ENCODE data around the gene CLDN16.

CLDN16 gene

GRCh38 chr3:190380184-190380583 is 7.8 kb upstream of the CLDN16 start:
- TF ChIP-seq MAX (IDR thresholded peaks at IDR 0.05; ENCODE audit: low read depth, low read length) (no peak), MYC (IDR thresholded peaks at IDR 0.05; ENCODE audit: low read depth, low read length) (no peak), CTCF (IDR thresholded peaks at IDR 0.05; ENCODE audit: low read depth, low read length) (no peak), POLR2A (IDR thresholded peaks at IDR 0.05; ENCODE audit: extremely low read depth, insufficient read length) (no peak)
- H3K4me3 ChIP-seq (ENCODE audit: low read depth, low read length), result no peak overlapping the region
- DNase-seq (ENCODE audit: low read depth), result no peak

- H3K4me3 ChIP-seq (ENCODE audit: low read depth, low read length), result no peak overlapping the region
- TF ChIP-seq POLR2A (IDR thresholded peaks at IDR 0.05; ENCODE audit: extremely low read depth, insufficient read length), result no peak
- TF ChIP-seq MYC (IDR thresholded peaks at IDR 0.05; ENCODE audit: low read depth, low read length), result no peak
- no peak for TF ChIP-seq CTCF (IDR thresholded peaks at IDR 0.05; ENCODE audit: low read depth, low read length)
- no peak for TF ChIP-seq MAX (IDR thresholded peaks at IDR 0.05; ENCODE audit: low read depth, low read length)
- DNase-seq (ENCODE audit: low read depth), result no peak
Measured at GRCh38 chr3:190381441-190381840, 6.5 kb upstream of the CLDN16 start.

- no peak for TF ChIP-seq MYC (IDR thresholded peaks at IDR 0.05; ENCODE audit: low read depth, low read length)
- TF ChIP-seq POLR2A (IDR thresholded peaks at IDR 0.05; ENCODE audit: extremely low read depth, insufficient read length), result no peak
- TF ChIP-seq MAX (IDR thresholded peaks at IDR 0.05; ENCODE audit: low read depth, low read length), result no peak
- no peak for TF ChIP-seq CTCF (IDR thresholded peaks at IDR 0.05; ENCODE audit: low read depth, low read length)
- DNase-seq (ENCODE audit: low read depth), result no peak
- H3K4me3 ChIP-seq (ENCODE audit: low read depth, low read length), result no peak overlapping the region
Measured at GRCh38 chr3:190382082-190382481, 5.9 kb upstream of the CLDN16 start.

GRCh38 chr3:190384309-190384756 is 3.6 kb upstream of the CLDN16 start:
- peak; percentile 41 for DNase-seq (ENCODE audit: low read depth)
- H3K4me3 ChIP-seq (ENCODE audit: low read depth, low read length), result no peak overlapping the region
- TF ChIP-seq MYC (IDR thresholded peaks at IDR 0.05; ENCODE audit: low read depth, low read length), result no peak
- no peak for TF ChIP-seq CTCF (IDR thresholded peaks at IDR 0.05; ENCODE audit: low read depth, low read length)
- TF ChIP-seq POLR2A (IDR thresholded peaks at IDR 0.05; ENCODE audit: extremely low read depth, insufficient read length), result no peak

GRCh38 chr3:190385731-190386688 is 2.0 kb upstream of the CLDN16 start:
- no peak overlapping the region for H3K4me3 ChIP-seq (ENCODE audit: low read depth, low read length)
- TF ChIP-seq POLR2A (IDR thresholded peaks at IDR 0.05; ENCODE audit: extremely low read depth, insufficient read length), result no peak
- TF ChIP-seq MYC (IDR thresholded peaks at IDR 0.05; ENCODE audit: low read depth, low read length), result no peak
- no peak for TF ChIP-seq MAX (IDR thresholded peaks at IDR 0.05; ENCODE audit: low read depth, low read length)
- TF ChIP-seq CTCF (IDR thresholded peaks at IDR 0.05; ENCODE audit: low read depth, low read length), result no peak
- peak; percentile 60 for DNase-seq (ENCODE audit: low read depth)

Data from NB4 (cell line).